Esophagus muscularis mucosa (tissue), 4 donors: ENCODE data around the gene TEX12. TPM values are rescaled to one million over a fixed set of nuclear protein-coding genes. Genes with fewer than 3 reads are reported as not detected.

Experiments used
- DNase-seq: peaks from one replicate; pipeline ENCODE4 v3.0.0-alpha.2; 2017; ENCODE audit errors: extremely low spot score
- H3K27ac ChIP-seq, 4 donors: fragments of 200-600 bp; sonication (generic); replicated peaks in 1 of 4; 1 replicate in 3 of 4; 2 replicates in 1 of 4; pipeline ENCODE4 v1.5.1; 2016 to 2019; ENCODE audit warnings: mild to moderate bottlenecking in 1 of 4
- H3K27me3 ChIP-seq, 4 donors: fragments of 200-600 bp; sonication (generic); one replicate each; pipeline versions ENCODE4 v1.5.1 to v1.6.0; 2016 to 2019
- H3K36me3 ChIP-seq, 4 donors: fragments of 200-600 bp; sonication (generic); one replicate each; pipeline ENCODE4 v1.5.1; 2016 to 2019
- H3K4me1 ChIP-seq, 4 donors: fragments of 200-600 bp; sonication (generic); one replicate each; pipeline ENCODE4 v1.5.1; 2016 to 2019
- H3K4me3 ChIP-seq, 4 donors: fragments of 200-600 bp; sonication (generic); 1 replicate in 2 of 4; 2 replicates in 2 of 4; pipeline ENCODE4 v1.5.1; 2016 to 2019; ENCODE audit warnings: mild to moderate bottlenecking in 4 of 4, moderate library complexity in 1 of 4
- H3K9me3 ChIP-seq, 4 donors: fragments of 200-600 bp; sonication (generic); 1 replicate in 3 of 4; 2 replicates in 1 of 4; pipeline ENCODE4 v1.5.1; 2016 to 2019
- EP300 ChIP-seq: sonication (generic); formaldehyde crosslinking; IDR thresholded peaks from one replicate; pipeline ENCODE4 v1.6.1; 2017; ENCODE audit warnings: antibody characterized with exemption
- POLR2A ChIP-seq: fragments of 450-650 bp; IDR thresholded peaks from one replicate; pipeline ENCODE4 v1.6.1; 2017; ENCODE audit warnings: antibody characterized with exemption, moderate library complexity, mild to moderate bottlenecking, low read depth
- POLR2AphosphoS5 ChIP-seq, 2 donors: sonication (generic); formaldehyde crosslinking; IDR thresholded peaks; one replicate each; pipeline ENCODE4 v1.6.1; 2017; ENCODE audit warnings: antibody characterized with exemption in 2 of 2
- WGBS: methylation state at CpG from one replicate; pipeline ENCODE4 v1.1.5; 2018; 5-methylcytosine and 5-hydroxymethylcytosine counted together
- intact Hi-C: fragments of 100-400 bp; cut with DNase I; formaldehyde crosslinking; loops from one replicate; pipeline ENCODE4 v1.15.1; 2023
- total RNA-seq, 4 donors: library from RNA; depleted of rRNA; stranded (reverse); fragments of >200 nt; gene quantifications; one replicate each; pipeline versions ENCODE4 v1.1.0 to v1.2.1, GENCODE V29; 2016
- TF ChIP-seq, protein P1 (sequence below), 3 experiments: fragments of 200-600 bp in 2 of 3; fragments of 450-650 bp in 1 of 3; sonication (generic) in 2 of 3; IDR thresholded peaks; one replicate each; pipeline ENCODE4 v1.5.1; 2017 to 2019; ENCODE audit warnings: antibody characterized with exemption in 3 of 3, mild to moderate bottlenecking in 2 of 3, moderate library complexity in 1 of 3

Gene TEX12
- total RNA-seq: 1 to 10 TPM in 1 of 4 donors, under 1 TPM in 1, not detected in 2; 0.40 to 4.2 TPM

GRCh38 chr11:112167145-112167544, at the start of gene TEX12:
TSS of gene TEX12 (plus strand) at chr11:112167372. CDS start at chr11:112169269, 1,897 bp downstream.
- DNase-seq: no peak
- intact Hi-C loops: loop anchor here (5.0 kb wide), 1 partner anchor 40 kb away; no protein-coding TSS in a partner anchor
- Histone ChIP-seq H3K27ac (no peak within 1 kb of the TSS), H3K4me3 (no peak within 1 kb of the TSS), H3K27me3 (no peaks in the 10 kb centered on the region), H3K4me1 (no peaks in the 10 kb centered on the region), H3K9me3 (no peaks in the 10 kb centered on the region), H3K36me3 (no peaks in the 10 kb centered on the region)
- TF ChIP-seq POLR2A (no peak), POLR2AphosphoS5 (IDR thresholded peaks at IDR 0.05) (no peak), EP300 (no peak)
- TF ChIP-seq, protein P1, sequence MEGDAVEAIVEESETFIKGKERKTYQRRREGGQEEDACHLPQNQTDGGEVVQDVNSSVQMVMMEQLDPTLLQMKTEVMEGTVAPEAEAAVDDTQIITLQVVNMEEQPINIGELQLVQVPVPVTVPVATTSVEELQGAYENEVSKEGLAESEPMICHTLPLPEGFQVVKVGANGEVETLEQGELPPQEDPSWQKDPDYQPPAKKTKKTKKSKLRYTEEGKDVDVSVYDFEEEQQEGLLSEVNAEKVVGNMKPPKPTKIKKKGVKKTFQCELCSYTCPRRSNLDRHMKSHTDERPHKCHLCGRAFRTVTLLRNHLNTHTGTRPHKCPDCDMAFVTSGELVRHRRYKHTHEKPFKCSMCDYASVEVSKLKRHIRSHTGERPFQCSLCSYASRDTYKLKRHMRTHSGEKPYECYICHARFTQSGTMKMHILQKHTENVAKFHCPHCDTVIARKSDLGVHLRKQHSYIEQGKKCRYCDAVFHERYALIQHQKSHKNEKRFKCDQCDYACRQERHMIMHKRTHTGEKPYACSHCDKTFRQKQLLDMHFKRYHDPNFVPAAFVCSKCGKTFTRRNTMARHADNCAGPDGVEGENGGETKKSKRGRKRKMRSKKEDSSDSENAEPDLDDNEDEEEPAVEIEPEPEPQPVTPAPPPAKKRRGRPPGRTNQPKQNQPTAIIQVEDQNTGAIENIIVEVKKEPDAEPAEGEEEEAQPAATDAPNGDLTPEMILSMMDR (IDR thresholded peaks at IDR 0.05): no peak
- WGBS: 90% methylated on average over 25 of the region's 25 CpGs

GRCh38 chr11:112118176-112118575, 49.0 kb upstream of the TEX12 start:
- TF ChIP-seq POLR2A (no peak), EP300 (no peak), POLR2AphosphoS5 (IDR thresholded peaks at IDR 0.05) (no peak)
- TF ChIP-seq, protein P1 (IDR thresholded peaks at IDR 0.05): no peak
- 83% methylated on average over 2 of the region's 2 CpGs for WGBS
- DNase-seq: no peak
- no peak overlapping the region for H3K27ac ChIP-seq
- no peaks in the 10 kb centered on the region for H3K27me3 ChIP-seq
- peaks cover 0 to 7% (median 3%) of the 10 kb centered on the region in 4 donors for H3K4me1 ChIP-seq
- H3K4me3 ChIP-seq: no peak overlapping the region
- H3K9me3 ChIP-seq: no peaks in the 10 kb centered on the region
- intact Hi-C loops: loop anchor here (10.0 kb wide), 1 partner anchor 167 kb away; no protein-coding TSS in a partner anchor
- H3K36me3 ChIP-seq: peaks cover 0 to 7% (median 0%) of the 10 kb centered on the region in 4 donors

DNA sequence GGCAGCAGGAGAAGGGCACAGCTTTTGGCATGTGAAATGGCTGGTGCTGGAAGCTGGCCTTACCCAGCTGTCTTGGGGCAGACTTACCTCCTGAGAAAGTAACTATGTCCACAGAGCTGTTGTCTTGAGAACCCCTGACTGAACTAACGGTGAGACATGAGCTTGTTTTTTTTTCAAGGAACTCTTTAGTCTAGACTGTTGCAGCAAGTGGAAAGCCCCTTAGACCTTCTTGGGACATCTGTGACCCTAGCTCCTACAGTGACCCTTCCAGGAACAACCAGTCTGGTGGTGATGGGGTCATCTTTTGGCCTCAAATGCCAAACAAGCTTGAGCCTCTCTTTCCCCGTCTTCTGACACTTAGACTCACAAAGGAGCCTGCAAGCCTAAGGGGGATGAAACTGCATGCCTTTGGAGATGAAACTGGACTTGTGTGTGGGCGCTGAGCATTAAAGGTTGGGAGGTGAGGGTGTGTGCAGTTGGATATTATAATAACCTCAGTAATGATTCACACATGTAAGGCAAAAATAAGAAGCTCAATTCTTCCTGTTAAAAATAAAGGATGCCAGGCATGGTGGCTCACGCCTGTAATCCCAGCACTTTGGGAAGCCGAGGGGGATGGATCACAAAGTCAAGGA, 45.1 kb upstream of the TEX12 start:
- H3K36me3 ChIP-seq: peaks cover 0 to 7% (median 0%) of the 10 kb centered on the region in 4 donors
- DNase-seq: no peak
- TF ChIP-seq EP300 (no peak), POLR2A (no peak), POLR2AphosphoS5 (IDR thresholded peaks at IDR 0.05) (no peak)
- TF ChIP-seq, protein P1 (IDR thresholded peaks at IDR 0.05): no peak
- no peaks in the 10 kb centered on the region for H3K9me3 ChIP-seq
- WGBS: 97% methylated on average over 5 of the region's 5 CpGs
- no peak overlapping the region for H3K27ac ChIP-seq
- no peaks in the 10 kb centered on the region for H3K27me3 ChIP-seq
- no peaks in the 10 kb centered on the region for H3K4me1 ChIP-seq
- no peak overlapping the region for H3K4me3 ChIP-seq
- intact Hi-C loops: no loop called here

DNA sequence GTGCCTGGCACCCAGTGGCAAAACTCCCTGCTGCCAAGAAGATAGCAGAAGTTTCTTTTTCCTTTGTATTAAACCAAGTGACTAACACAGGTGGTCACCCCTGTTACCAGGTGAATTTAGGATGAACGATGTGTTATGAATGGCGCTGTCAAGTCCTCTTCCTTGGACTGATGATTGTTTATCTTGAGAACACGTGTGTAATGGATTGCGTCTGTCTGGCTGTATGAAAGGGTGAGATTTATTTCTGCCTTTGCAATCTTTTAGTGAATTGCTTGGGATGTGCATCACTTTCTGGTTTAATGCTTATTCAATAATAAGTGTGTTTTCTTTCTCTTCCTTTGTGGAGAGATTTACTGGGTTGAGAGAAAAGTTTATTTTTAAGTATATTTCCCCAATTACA, 44.0 kb upstream of the TEX12 start:
- DNase-seq: no peak
- Histone ChIP-seq H3K36me3 (peaks cover 0 to 7% (median 0%) of the 10 kb centered on the region in 4 donors), H3K4me1 (peaks cover 0 to under 1% (median 0%) of the 10 kb centered on the region in 4 donors), H3K9me3 (no peaks in the 10 kb centered on the region), H3K27ac (no peak overlapping the region), H3K27me3 (no peaks in the 10 kb centered on the region), H3K4me3 (no peak overlapping the region)
- no peak for TF ChIP-seq POLR2A
- 63% methylated on average over 4 of the region's 4 CpGs for WGBS
- intact Hi-C loops: no loop called here

DNA sequence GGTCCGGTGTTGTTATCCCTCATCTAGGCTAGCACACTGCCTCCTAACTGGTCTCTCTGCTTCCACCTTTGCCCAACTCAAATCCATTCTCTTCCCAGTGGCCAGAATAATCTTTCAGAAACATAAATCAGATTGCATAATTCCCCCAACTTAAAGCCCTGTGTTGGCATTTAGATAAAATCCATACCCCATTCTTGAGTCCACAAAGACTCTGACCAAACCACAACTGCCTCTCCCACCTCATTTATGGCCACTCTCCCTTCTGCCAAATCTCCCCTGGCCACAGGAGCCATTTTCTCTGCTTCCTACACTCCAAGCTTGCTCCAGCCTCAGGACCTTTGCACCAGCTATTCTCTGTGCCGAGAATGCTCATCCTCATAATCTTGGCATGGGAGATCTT, 40.1 kb upstream of the TEX12 start:
- Histone ChIP-seq H3K36me3 (no peaks in the 10 kb centered on the region), H3K9me3 (no peaks in the 10 kb centered on the region), H3K4me3 (no peak overlapping the region), H3K27ac (no peak overlapping the region), H3K27me3 (no peaks in the 10 kb centered on the region), H3K4me1 (peaks cover 0 to 12% (median 11%) of the 10 kb centered on the region in 4 donors)
- WGBS: 98% methylated on average over 2 of the region's 2 CpGs
- DNase-seq: no peak
- no peak for TF ChIP-seq EP300
- no peak for TF ChIP-seq POLR2A
- TF ChIP-seq, protein P1 (IDR thresholded peaks at IDR 0.05): no peak
- TF ChIP-seq POLR2AphosphoS5 (IDR thresholded peaks at IDR 0.05): no peak
- intact Hi-C loops: loop anchor here (5.0 kb wide), 1 partner anchor 40 kb away; the partner anchor contains the start of gene TEX12
